SK-N-SH treated with all-trans-retinoic acid at 6 μM for 48 hours (cell line): ENCODE measurements around the gene PADI2.

ENCODE experiments used
- ATAC-seq: fragments of 200-7000 bp; cut with Tn5 transposase; 3 replicates; pipeline ENCODE4 v1.9.1; 2020; ENCODE audit warnings: mild to moderate bottlenecking, moderate library complexity
- ARNTL ChIP-seq: fragments of 450-650 bp; formaldehyde crosslinking; IDR thresholded peaks from 2 replicates; pipeline ENCODE4 v1.5.0; 2020; ENCODE audit warnings: low read depth, mild to moderate bottlenecking, moderate library complexity, borderline replicate concordance
- BACH2 ChIP-seq: fragments of 250-450 bp; sonication (Bioruptor Pico); IDR thresholded peaks from 2 replicates; pipeline ENCODE4 v1.9.0; 2021; ENCODE audit warnings: mild to moderate bottlenecking, borderline replicate concordance
- CREB5 ChIP-seq: fragments of 250-450 bp; sonication (Bioruptor Pico); IDR thresholded peaks from 2 replicates; pipeline ENCODE4 v1.5.1; 2020; ENCODE audit warnings: low read depth, mild to moderate bottlenecking, moderate library complexity
- CSDC2 ChIP-seq: fragments of 250-450 bp; sonication (Bioruptor Pico); IDR thresholded peaks from 2 replicates; pipeline ENCODE4 v1.5.0; 2020; ENCODE audit warnings: mild to moderate bottlenecking, moderate library complexity
- ESRRG ChIP-seq: fragments of 250-450 bp; sonication (Bioruptor Pico); IDR thresholded peaks from 2 replicates; pipeline ENCODE4 v1.6.1; 2021; ENCODE audit warnings: mild to moderate bottlenecking
- PATZ1 ChIP-seq: fragments of 250-450 bp; sonication (Bioruptor Pico); IDR thresholded peaks from 2 replicates; pipeline ENCODE4 v1.8.0; 2020; ENCODE audit warnings: mild to moderate bottlenecking, moderate library complexity, borderline replicate concordance
- POU6F1 ChIP-seq: fragments of 250-450 bp; sonication (Bioruptor Pico); IDR thresholded peaks from 2 replicates; pipeline ENCODE4 v1.8.0; 2021; ENCODE audit warnings: low read depth, mild to moderate bottlenecking, moderate library complexity, borderline replicate concordance
- PPARA ChIP-seq: fragments of 250-450 bp; sonication (Bioruptor Pico); IDR thresholded peaks from 2 replicates; pipeline ENCODE4 v1.5.0; 2020; ENCODE audit warnings: mild to moderate bottlenecking, borderline replicate concordance
- RARB ChIP-seq: fragments of 250-450 bp; sonication (Bioruptor Pico); IDR thresholded peaks from 2 replicates; pipeline ENCODE4 v1.8.0; 2021; ENCODE audit warnings: mild to moderate bottlenecking, moderate library complexity
- TCF4 ChIP-seq: fragments of 250-450 bp; sonication (Bioruptor Pico); IDR thresholded peaks from 2 replicates; pipeline ENCODE4 v1.8.0; 2021; ENCODE audit warnings: mild to moderate bottlenecking, moderate library complexity, borderline replicate concordance
- TOX ChIP-seq: fragments of 250-450 bp; sonication (Bioruptor Pico); IDR thresholded peaks from 2 replicates; pipeline ENCODE4 v1.8.0; 2021; ENCODE audit warnings: mild to moderate bottlenecking, moderate library complexity, borderline replicate concordance
- TSHZ2 ChIP-seq: fragments of 250-450 bp; sonication (Bioruptor Pico); IDR thresholded peaks from 2 replicates; pipeline ENCODE4 v1.5.0; 2020; ENCODE audit warnings: mild to moderate bottlenecking, moderate library complexity
- ZC3H10 ChIP-seq: fragments of 250-450 bp; sonication (Bioruptor Pico); IDR thresholded peaks from 2 replicates; pipeline ENCODE4 v1.5.1; 2021; ENCODE audit warnings: mild to moderate bottlenecking, moderate library complexity
- ZFP3 ChIP-seq: fragments of 250-450 bp; sonication (Bioruptor Pico); IDR thresholded peaks from 2 replicates; pipeline ENCODE4 v1.5.0; 2020; ENCODE audit warnings: mild to moderate bottlenecking, moderate library complexity
- ZFP30 ChIP-seq: fragments of 450-650 bp; formaldehyde crosslinking; IDR thresholded peaks from 2 replicates; pipeline ENCODE4 v1.5.0; 2022; ENCODE audit warnings: mild to moderate bottlenecking, moderate library complexity
- ZNF565 ChIP-seq: fragments of 450-650 bp; formaldehyde crosslinking; conservative IDR thresholded peaks from 2 replicates; pipeline ENCODE4 v1.5.0; 2020; ENCODE audit warnings: low read depth, mild to moderate bottlenecking, moderate library complexity
- ZNF70 ChIP-seq: fragments of 450-650 bp; formaldehyde crosslinking; IDR thresholded peaks from 2 replicates; pipeline ENCODE4 v1.5.0; 2020; ENCODE audit warnings: mild to moderate bottlenecking, moderate library complexity
- ZNF8 ChIP-seq: fragments of 450-650 bp; formaldehyde crosslinking; IDR thresholded peaks from 2 replicates; pipeline ENCODE4 v1.5.0; 2020; ENCODE audit warnings: mild to moderate bottlenecking, moderate library complexity

PADI2 gene

DNA sequence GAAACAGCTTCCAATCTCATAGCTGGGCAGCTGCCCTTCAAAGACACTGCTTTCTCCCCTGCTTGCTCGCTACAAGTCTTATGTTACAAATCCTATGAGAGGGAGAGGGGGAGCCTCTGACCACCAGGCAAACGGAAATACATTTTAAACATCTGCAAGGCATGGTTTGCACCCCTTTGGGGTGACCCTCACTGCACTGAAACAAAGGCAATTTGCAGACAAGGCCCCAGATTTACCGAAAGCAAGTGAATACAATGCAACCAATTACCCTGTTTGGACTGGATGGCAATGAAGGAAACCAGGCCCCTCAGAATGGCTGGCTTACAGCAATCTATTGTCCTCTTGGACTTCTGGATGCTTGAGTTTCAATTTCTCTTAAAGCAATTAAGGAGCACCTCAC lies 95.7 kb downstream of the PADI2 start:
- no peak for ATAC-seq
- TF ChIP-seq POU6F1 (no peak), CREB5 (CRISPR knock-in tag) (no peak), RARB (CRISPR knock-in tag) (no peak)

- TF ChIP-seq POU6F1 (no peak), CREB5 (CRISPR knock-in tag) (no peak), ZFP30 (CRISPR knock-in tag) (no peak), TSHZ2 (CRISPR knock-in tag) (no peak), PPARA (CRISPR knock-in tag) (no peak), BACH2 (CRISPR knock-in tag) (no peak), TOX (no peak), ARNTL (no peak), ZNF565 (no peak)
- ATAC-seq, result no peak
Observed at GRCh38 chr1:17023102-17023501, 96.1 kb downstream of the PADI2 start.

GRCh38 chr1:17021896-17022295 lies 97.4 kb downstream of the PADI2 start:
- no peak for ATAC-seq
- TF ChIP-seq CREB5 (CRISPR knock-in tag), result no peak
- no peak for TF ChIP-seq ZNF70 (CRISPR knock-in tag)
- no peak for TF ChIP-seq RARB (CRISPR knock-in tag)
- TF ChIP-seq ZC3H10 (CRISPR knock-in tag), result no peak
- TF ChIP-seq POU6F1, result no peak
- no peak for TF ChIP-seq TOX
- no peak for TF ChIP-seq TSHZ2 (CRISPR knock-in tag)
- no peak for TF ChIP-seq TCF4
- TF ChIP-seq PATZ1, result no peak
- TF ChIP-seq ARNTL, result no peak
- TF ChIP-seq ZNF8 (CRISPR knock-in tag), result no peak
- no peak for TF ChIP-seq PPARA (CRISPR knock-in tag)
- TF ChIP-seq ZFP3, result no peak
- no peak for TF ChIP-seq CSDC2 (CRISPR knock-in tag)
- TF ChIP-seq ESRRG (CRISPR knock-in tag), result no peak
- no peak for TF ChIP-seq ZFP30 (CRISPR knock-in tag)
